Measurements from ENCODE around the gene SLC4A8.

The SLC4A8 gene

GRCh38 chr12:51395283-51396230 is 29.1 kb upstream of the SLC4A8 start:
- no peak for DNase-seq

GRCh38 chr12:51397670-51398069 is 27.0 kb upstream of the SLC4A8 start:
- DNase-seq, result no peak

GRCh38 chr12:51399891-51400290 is 24.7 kb upstream of the SLC4A8 start:
- no peak for DNase-seq

GRCh38 chr12:51401020-51401419 is 23.6 kb upstream of the SLC4A8 start:
- DNase-seq, result no peak

- no peak for DNase-seq
Measured at GRCh38 chr12:51401486-51401885, 23.1 kb upstream of the SLC4A8 start.

GRCh38 chr12:51401900-51402299 is 22.7 kb upstream of the SLC4A8 start:
- no peak for DNase-seq

GRCh38 chr12:51403159-51403558 is 21.5 kb upstream of the SLC4A8 start:
- no peak for DNase-seq

- DNase-seq, result no peak
Measured at GRCh38 chr12:51403681-51404136, 20.9 kb upstream of the SLC4A8 start.

GRCh38 chr12:51404627-51405026 is 20.0 kb upstream of the SLC4A8 start:
- no peak for DNase-seq

GRCh38 chr12:51405801-51406207 is 18.8 kb upstream of the SLC4A8 start:
- no peak for DNase-seq

GRCh38 chr12:51406290-51406689 is 18.3 kb upstream of the SLC4A8 start:
- no peak for DNase-seq

- no peak for DNase-seq
Measured at GRCh38 chr12:51406859-51407258, 17.8 kb upstream of the SLC4A8 start.

GRCh38 chr12:51407604-51408003 is 17.0 kb upstream of the SLC4A8 start:
- DNase-seq, result no peak

GRCh38 chr12:51409846-51410245 is 14.8 kb upstream of the SLC4A8 start:
- no peak for DNase-seq

- no peak for DNase-seq
Measured at GRCh38 chr12:51413149-51413548, 11.5 kb upstream of the SLC4A8 start.

- DNase-seq, result no peak
Measured at GRCh38 chr12:51413791-51414190, 10.8 kb upstream of the SLC4A8 start.

GRCh38 chr12:51415931-51416330 is 8.7 kb upstream of the SLC4A8 start:
- no peak for DNase-seq

GRCh38 chr12:51417826-51418225 is 6.8 kb upstream of the SLC4A8 start:
- DNase-seq, result no peak

GRCh38 chr12:51419425-51420193 is 5.0 kb upstream of the SLC4A8 start:
- DNase-seq, result no peak

- peak; percentile 13 for DNase-seq
Measured at GRCh38 chr12:51421266-51421884, 3.3 kb upstream of the SLC4A8 start.

- DNase-seq, result no peak
Measured at GRCh38 chr12:51424094-51424661, 453 bp upstream of the SLC4A8 start.

GRCh38 chr12:51428256-51428655 is 3.6 kb downstream of the SLC4A8 start:
- DNase-seq, result no peak

GRCh38 chr12:51429700-51430099 is 5.1 kb downstream of the SLC4A8 start:
- DNase-seq, result no peak
